Upper lobe of right lung (tissue), 1 donor: Measurements from ENCODE around the gene RBP5. TPM values are rescaled to one million over a fixed set of nuclear protein-coding genes. Genes with fewer than 3 reads are reported as not detected.

Experiments
- ATAC-seq: fragments of 200-7000 bp; cut with Tn5 transposase; one replicate; pipeline ENCODE4 v1.9.1; 2020; ENCODE audit warnings: mild to moderate bottlenecking, moderate library complexity
- DNase-seq: peaks from one replicate; pipeline ENCODE4 v3.0.0-alpha.2; 2020
- H3K27ac ChIP-seq: fragments of 200-600 bp; one replicate; pipeline ENCODE4 v1.8.0; 2022
- H3K27me3 ChIP-seq: fragments of 200-600 bp; one replicate; pipeline ENCODE4 v1.8.0; 2022; ENCODE audit warnings: mild to moderate bottlenecking
- H3K36me3 ChIP-seq: fragments of 200-600 bp; one replicate; pipeline ENCODE4 v1.8.0; 2022
- H3K4me1 ChIP-seq: fragments of 200-600 bp; one replicate; pipeline ENCODE4 v1.8.0; 2022
- H3K4me3 ChIP-seq: fragments of 200-600 bp; one replicate; pipeline ENCODE4 v1.8.0; 2022; ENCODE audit warnings: mild to moderate bottlenecking
- H3K9me3 ChIP-seq: fragments of 200-600 bp; one replicate; pipeline ENCODE4 v1.8.0; 2022
- CTCF ChIP-seq: fragments of 200-600 bp; IDR thresholded peaks from one replicate; pipeline ENCODE4 v1.8.0; 2022; ENCODE audit warnings: antibody characterized with exemption
- intact Hi-C: fragments of 100-400 bp; cut with DNase I; formaldehyde crosslinking; loops from one replicate; pipeline ENCODE4 v1.11.0; 2022
- total RNA-seq: library from RNA; stranded (reverse); fragmentation: NEBNext Ultra II Directional; extraction: Animal tissue kit (Norgen Biotek cat#: 25700); gene quantifications from one replicate; pipeline ENCODE4 v1.2.1, GENCODE V29; 2021
- donor health status: DM: no; HTN: yes; CAD: no; lungs with severe emphysema.

The RBP5 gene
- total RNA-seq, 1 donor from 2014 or later, result 7.1 TPM

GRCh38 chr12:7136071-7136470, 7.4 kb upstream of the RBP5 start:
- no peak overlapping the region for H3K27ac ChIP-seq
- ATAC-seq (no peak), DNase-seq (no peak)
- no peaks in the 10 kb centered on the region for H3K27me3 ChIP-seq
- TF ChIP-seq CTCF, result no peak
- H3K9me3 ChIP-seq, result no peaks in the 10 kb centered on the region
- H3K36me3 ChIP-seq, result peaks cover 34% of the 10 kb centered on the region
- H3K4me3 ChIP-seq, result no peak overlapping the region
- intact Hi-C loops, result no loop called here
- peaks cover 4% of the 10 kb centered on the region for H3K4me1 ChIP-seq

- Histone ChIP-seq H3K4me1 (peaks cover 10% of the 10 kb centered on the region), H3K4me3 (no peak overlapping the region), H3K27me3 (no peaks in the 10 kb centered on the region), H3K36me3 (peaks cover 34% of the 10 kb centered on the region), H3K27ac (no peak overlapping the region), H3K9me3 (no peaks in the 10 kb centered on the region)
- peak; percentile 20 for ATAC-seq
- DNase-seq, result no peak
- no peak for TF ChIP-seq CTCF
- intact Hi-C loops, result no loop called here
Observed at GRCh38 chr12:7134396-7135166, 5.9 kb upstream of the RBP5 start.

GRCh38 chr12:7131502-7131866, 2.8 kb upstream of the RBP5 start:
- Histone ChIP-seq H3K27me3 (no peaks in the 10 kb centered on the region), H3K36me3 (peaks cover 26% of the 10 kb centered on the region), H3K9me3 (no peaks in the 10 kb centered on the region), H3K4me1 (peaks cover 20% of the 10 kb centered on the region), H3K27ac (no peak overlapping the region), H3K4me3 (peak overlapping the region; percentile 69)
- DNase-seq (no peak), ATAC-seq (no peak)
- TF ChIP-seq CTCF, result no peak
- intact Hi-C loops, result no loop called here

GRCh38 chr12:7130701-7131501, 2.2 kb upstream of the RBP5 start:
- no peak for TF ChIP-seq CTCF
- Histone ChIP-seq H3K4me3 (peak overlapping the region; percentile 69), H3K27me3 (no peaks in the 10 kb centered on the region), H3K9me3 (no peaks in the 10 kb centered on the region), H3K27ac (peak overlapping the region; percentile 51), H3K36me3 (peaks cover 20% of the 10 kb centered on the region), H3K4me1 (peaks cover 20% of the 10 kb centered on the region)
- intact Hi-C loops, result no loop called here
- DNase-seq, result peak; percentile 80
- peak; percentile 48 for ATAC-seq

- intact Hi-C loops, result no loop called here
- Histone ChIP-seq H3K27ac (peak within 1 kb of the TSS; percentile 65), H3K9me3 (no peaks in the 10 kb centered on the region), H3K4me1 (peaks cover 20% of the 10 kb centered on the region), H3K36me3 (peaks cover 12% of the 10 kb centered on the region), H3K4me3 (peak within 1 kb of the TSS; percentile 69), H3K27me3 (no peaks in the 10 kb centered on the region)
- TF ChIP-seq CTCF, result no peak
- DNase-seq, result peak; percentile 90
- peak; percentile 86 for ATAC-seq
Observed at GRCh38 chr12:7129872-7130691, 1.4 kb upstream of the RBP5 start, which contains the start of gene CLSTN3. Gene CLSTN3 (plus strand): TSS chr12:7130371. CDS start chr12:7130649, 278 bp downstream.
